OCI-LY7 (cell line): ENCODE data around the gene PRCP. TPM values are rescaled to one million over a fixed set of nuclear protein-coding genes. Genes with fewer than 3 reads are reported as not detected.

Experiments
- BruUV-seq: library from RNA; stranded (reverse); fragments of 400-500 nt; replicated peaks from 2 replicates; lab custom pipeline; 2021; lab: Mats Ljungman, UMichigan
- CTCF ChIA-PET: fragments of 300-600 bp; sonication (Branson Sonifier 250); formaldehyde crosslinking; loops from one replicate; lab custom pipeline; 2022; ENCODE audit warnings: antibody characterized with exemption; ENCODE audit not compliant: unreplicated experiment; lab: Charles Lee
- POLR2A ChIA-PET: fragments of 300-600 bp; sonication (Branson Sonifier 250); formaldehyde crosslinking; loops from one replicate; lab custom pipeline; 2022; ENCODE audit warnings: antibody characterized with exemption; lab: Charles Lee
- DNase-seq: peaks from one replicate; pipeline ENCODE4 v3.0.0-alpha.2; 2015; ENCODE audit warnings: low spot score
- H2AFZ ChIP-seq: fragments of 200-600 bp; sonication (generic), shearing (Covaris generic); 2 replicates; pipeline ENCODE4 v1.6.1; 2014; ENCODE audit warnings: mild to moderate bottlenecking, antibody characterized with exemption, low read length, moderate library complexity
- H3K27ac ChIP-seq: fragments of 200-600 bp; sonication (generic); 2 replicates; pipeline ENCODE4 v1.5.1; 2014; ENCODE audit warnings: mixed run types, low read depth, mild to moderate bottlenecking, moderate library complexity, low read length, inconsistent platforms; ENCODE audit not compliant: poor library complexity, severe bottlenecking
- H3K36me3 ChIP-seq: fragments of 200-600 bp; sonication (generic); 2 replicates; pipeline ENCODE4 v1.6.1; 2014; ENCODE audit warnings: mild to moderate bottlenecking, antibody characterized with exemption, low read length, moderate library complexity, mixed read lengths; ENCODE audit not compliant: insufficient read depth
- H3K4me1 ChIP-seq: fragments of 200-600 bp; sonication (generic); 2 replicates; pipeline ENCODE4 v1.5.1; 2014; ENCODE audit warnings: mild to moderate bottlenecking, low read length; ENCODE audit not compliant: insufficient read depth, poor library complexity, severe bottlenecking
- H3K4me2 ChIP-seq: fragments of 200-600 bp; sonication (generic); 2 replicates; pipeline ENCODE4 v1.6.1; 2014; ENCODE audit warnings: mild to moderate bottlenecking, low read length
- H3K4me3 ChIP-seq: fragments of 200-600 bp; sonication (generic); 2 replicates; pipeline ENCODE4 v1.5.1; 2014; ENCODE audit warnings: mild to moderate bottlenecking, low read depth, low read length; ENCODE audit not compliant: poor library complexity, severe bottlenecking
- H3K79me2 ChIP-seq: fragments of 200-600 bp; sonication (generic); 2 replicates; pipeline ENCODE4 v1.6.1; 2016; ENCODE audit warnings: low read depth, mild to moderate bottlenecking, low read length, moderate library complexity, mixed read lengths; ENCODE audit not compliant: insufficient read depth
- H3K9me2 ChIP-seq: fragments of 200-600 bp; sonication (generic); 2 replicates; pipeline ENCODE4 v1.6.1; 2016; ENCODE audit warnings: mild to moderate bottlenecking, low read length, mixed read lengths; ENCODE audit not compliant: insufficient read depth
- H3K9me3 ChIP-seq: fragments of 200-600 bp; sonication (generic); 2 replicates; pipeline ENCODE4 v1.6.1; 2014; ENCODE audit warnings: mild to moderate bottlenecking, mixed run types, low read length, mixed read lengths
- H4K20me1 ChIP-seq: fragments of 200-600 bp; sonication (generic); 2 replicates; pipeline ENCODE4 v1.6.1; 2014; ENCODE audit warnings: mild to moderate bottlenecking, antibody characterized with exemption, low read length, moderate library complexity, mixed read lengths; ENCODE audit not compliant: insufficient read depth
- CTCF ChIP-seq: fragments of 200-600 bp; sonication (generic); conservative IDR thresholded peaks from 2 replicates; pipeline ENCODE4 v1.5.1; 2014; ENCODE audit warnings: mild to moderate bottlenecking, antibody characterized with exemption, low read length, moderate library complexity, mixed read lengths
- EZH2phosphoT487 ChIP-seq: fragments of 200-600 bp; sonication (generic); IDR thresholded peaks from 2 replicates; pipeline ENCODE4 v1.6.1; 2018; ENCODE audit warnings: low read depth, borderline replicate concordance, mild to moderate bottlenecking, mixed run types, antibody characterized with exemption, low read length, moderate library complexity, mixed read lengths
- intact Hi-C: fragments of 100-400 bp; cut with micrococcal nuclease; formaldehyde crosslinking; loops from one replicate; pipeline ENCODE4 v1.10.0; 2022; ENCODE audit not compliant: unreplicated experiment
- total RNA-seq, 2 experiments: library from RNA; depleted of rRNA in 1 of 2; stranded (reverse); fragments of >200 nt in 1 of 2; shearing (Covaris generic) in 1 of 2; gene quantifications; 2 replicates each; pipeline ENCODE4 v1.2.3, GENCODE V29; 2014 to 2022

Gene PRCP
- total RNA-seq, 2 experiments from 2014 or later, result 6.5 to 18.3 TPM

GRCh38 chr11:82848829-82849228 is 51.4 kb downstream of the PRCP start:
- no peak for DNase-seq
- Histone ChIP-seq H2AFZ (no peak overlapping the region), H3K27ac (no peak overlapping the region), H3K9me3 (no peaks in the 10 kb centered on the region), H3K79me2 (no peaks in the 10 kb centered on the region), H3K4me3 (no peak overlapping the region), H3K4me1 (no peaks in the 10 kb centered on the region), H4K20me1 (no peaks in the 10 kb centered on the region), H3K4me2 (no peak overlapping the region), H3K36me3 (no peaks in the 10 kb centered on the region), H3K9me2 (no peaks in the 10 kb centered on the region)
- ChIA-PET CTCF (no interaction called here), POLR2A (no interaction called here)
- intact Hi-C loops, result no loop called here
- no TSS peak for BruUV-seq
- TF ChIP-seq CTCF (no peak), EZH2phosphoT487 (no peak)

- Histone ChIP-seq H3K9me2 (no peaks in the 10 kb centered on the region), H3K4me2 (no peak overlapping the region), H3K4me3 (no peak overlapping the region), H3K4me1 (no peaks in the 10 kb centered on the region), H2AFZ (no peak overlapping the region), H3K9me3 (no peaks in the 10 kb centered on the region), H4K20me1 (no peaks in the 10 kb centered on the region), H3K79me2 (no peaks in the 10 kb centered on the region), H3K36me3 (no peaks in the 10 kb centered on the region), H3K27ac (no peak overlapping the region)
- DNase-seq, result no peak
- BruUV-seq, result no TSS peak
- TF ChIP-seq EZH2phosphoT487 (no peak), CTCF (no peak)
- ChIA-PET CTCF (no interaction called here), POLR2A (no interaction called here)
- intact Hi-C loops, result no loop called here
These were observed 54.6 kb downstream of the PRCP start for GRCh38 chr11:82845356-82846353.
